ENCODE data around the gene ZNF23. TPM values are rescaled to one million over a fixed set of nuclear protein-coding genes. Genes with fewer than 3 reads are reported as not detected.

The ZNF23 gene
- total RNA-seq, 1 experiment from 2014 or later = 11.1 TPM

- CTCF ChIA-PET = no interaction called here
- intact Hi-C loops (cut with micrococcal nuclease) = no loop called here
- POLR2A ChIA-PET = no interaction called here
Measured at GRCh38 chr16:71424626-71425025, 37.4 kb downstream of the ZNF23 start.

More at GRCh38 chr16:71424626-71425025, 37.4 kb downstream of the ZNF23 start:
- no peaks in the 10 kb centered on the region for H4K20me1 ChIP-seq (ENCODE audit: insufficient read depth)
- no peaks in the 10 kb centered on the region for H3K79me2 ChIP-seq (ENCODE audit: insufficient read depth, low read length)
- ATAC-seq = no peak
- H3K27me3 ChIP-seq (ENCODE audit: insufficient read depth, low read length) = no peaks in the 10 kb centered on the region
- H2AFZ ChIP-seq (ENCODE audit: low read depth, low read length, poor library complexity, severe bottlenecking) = no peak overlapping the region
- RAD21 ChIA-PET (ENCODE audit: low non-redundant PET in 1 of 2, low total read pairs in 2 of 2, uncharacterized antibody in 2 of 2, unreplicated experiment in 2 of 2) = no interaction called here
- peaks cover 4 to 14% of the 10 kb centered on the region in 2 experiments; a peak in 3 of 4 replicates for H3K4me1 ChIP-seq (ENCODE audit: control insufficient read depth in 1 of 2, insufficient read depth in 2 of 2, low read length in 2 of 2)
- DNase-seq (ENCODE audit: low read depth, low spot score) = no peak
- H3K9me2 ChIP-seq (ENCODE audit: insufficient read depth) = no peaks in the 10 kb centered on the region
- TF ChIP-seq, protein P1, sequence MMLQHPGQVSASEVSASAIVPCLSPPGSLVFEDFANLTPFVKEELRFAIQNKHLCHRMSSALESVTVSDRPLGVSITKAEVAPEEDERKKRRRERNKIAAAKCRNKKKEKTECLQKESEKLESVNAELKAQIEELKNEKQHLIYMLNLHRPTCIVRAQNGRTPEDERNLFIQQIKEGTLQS (IDR thresholded peaks at IDR 0.05) = no peak
- TF ChIP-seq POLR2A (IDR thresholded peaks at IDR 0.05; ENCODE audit: borderline replicate concordance, extremely low read depth, insufficient read depth, insufficient read length) (no peak), REST (IDR thresholded peaks at IDR 0.05; ENCODE audit: low read depth) (no peak), FOSL1 (IDR thresholded peaks at IDR 0.05; ENCODE audit: low read depth) (no peak), CEBPB (IDR thresholded peaks at IDR 0.05; ENCODE audit: low read depth) (no peak), SP1 (IDR thresholded peaks at IDR 0.05; ENCODE audit: low read depth) (no peak), EGR1 (IDR thresholded peaks at IDR 0.05; ENCODE audit: low read depth) (no peak), EZH2phosphoT487 (IDR thresholded peaks at IDR 0.05; ENCODE audit: borderline replicate concordance) (no peak), SIN3A (IDR thresholded peaks at IDR 0.05; ENCODE audit: low read depth) (no peak), JUND (IDR thresholded peaks at IDR 0.05) (no peak), TCF7L2 (IDR thresholded peaks at IDR 0.05; ENCODE audit: borderline replicate concordance, extremely low read depth, insufficient read depth, insufficient read length) (no peak)
- TF ChIP-seq, protein P2, sequence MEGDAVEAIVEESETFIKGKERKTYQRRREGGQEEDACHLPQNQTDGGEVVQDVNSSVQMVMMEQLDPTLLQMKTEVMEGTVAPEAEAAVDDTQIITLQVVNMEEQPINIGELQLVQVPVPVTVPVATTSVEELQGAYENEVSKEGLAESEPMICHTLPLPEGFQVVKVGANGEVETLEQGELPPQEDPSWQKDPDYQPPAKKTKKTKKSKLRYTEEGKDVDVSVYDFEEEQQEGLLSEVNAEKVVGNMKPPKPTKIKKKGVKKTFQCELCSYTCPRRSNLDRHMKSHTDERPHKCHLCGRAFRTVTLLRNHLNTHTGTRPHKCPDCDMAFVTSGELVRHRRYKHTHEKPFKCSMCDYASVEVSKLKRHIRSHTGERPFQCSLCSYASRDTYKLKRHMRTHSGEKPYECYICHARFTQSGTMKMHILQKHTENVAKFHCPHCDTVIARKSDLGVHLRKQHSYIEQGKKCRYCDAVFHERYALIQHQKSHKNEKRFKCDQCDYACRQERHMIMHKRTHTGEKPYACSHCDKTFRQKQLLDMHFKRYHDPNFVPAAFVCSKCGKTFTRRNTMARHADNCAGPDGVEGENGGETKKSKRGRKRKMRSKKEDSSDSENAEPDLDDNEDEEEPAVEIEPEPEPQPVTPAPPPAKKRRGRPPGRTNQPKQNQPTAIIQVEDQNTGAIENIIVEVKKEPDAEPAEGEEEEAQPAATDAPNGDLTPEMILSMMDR (IDR thresholded peaks at IDR 0.05 in 2 of 3, conservative IDR thresholded peaks at IDR 0.05 in 1 of 3; ENCODE audit: borderline replicate concordance in 1 of 3, insufficient read depth in 1 of 3, low read depth in 2 of 3, low read length in 2 of 3) = no peak
- H3K27ac ChIP-seq (ENCODE audit: low read depth, low read length) = no peak overlapping the region
- peaks cover 0 to 7% of the 10 kb centered on the region in 2 experiments; a peak in 1 of 4 replicates for H3K9me3 ChIP-seq (ENCODE audit: control insufficient read depth in 1 of 2, insufficient read depth in 1 of 2, low read depth in 1 of 2, low read length in 2 of 2)
- H3K4me3 ChIP-seq (replicated peaks in 1 of 2; ENCODE audit: low read depth in 1 of 2, low read length in 2 of 2) = no peak overlapping the region
- BruUV-seq (replicated peaks) = no TSS peak
- H3K9ac ChIP-seq (ENCODE audit: low read length) = no peak overlapping the region
- no peaks in the 10 kb centered on the region for H3K36me3 ChIP-seq (ENCODE audit: control insufficient read depth in 1 of 2, insufficient read depth in 2 of 2, low read length in 2 of 2)
- H3K4me2 ChIP-seq (ENCODE audit: low read length) = no peak overlapping the region

All from HCT116 (cell line).